Muscle layer of duodenum (tissue), 2 donors: ENCODE results near the gene AGK.

ENCODE experiments used
- H3K27ac ChIP-seq: one replicate; pipeline ENCODE4 v1.7.0; 2013; ENCODE audit warnings: mild to moderate bottlenecking, low read length
- H3K27me3 ChIP-seq: one replicate; pipeline ENCODE4 v1.7.0; 2013; ENCODE audit warnings: low read depth, mild to moderate bottlenecking, control low read depth, low read length
- H3K36me3 ChIP-seq, 2 donors: one replicate each; pipeline ENCODE4 v1.7.0; 2013; ENCODE audit warnings: low read length in 2 of 2, control low read depth in 1 of 2, mild to moderate bottlenecking in 1 of 2; ENCODE audit not compliant: insufficient read depth in 2 of 2, control insufficient read depth in 1 of 2
- H3K4me1 ChIP-seq, 2 donors: one replicate each; pipeline ENCODE4 v1.7.0; 2013; ENCODE audit warnings: low read length in 2 of 2, mild to moderate bottlenecking in 2 of 2, control low read depth in 1 of 2, moderate library complexity in 1 of 2; ENCODE audit not compliant: insufficient read depth in 2 of 2, control insufficient read depth in 1 of 2
- H3K4me3 ChIP-seq, 2 donors: one replicate each; pipeline ENCODE4 v1.7.0; 2013; ENCODE audit warnings: low read length in 2 of 2, low read depth in 1 of 2, mild to moderate bottlenecking in 1 of 2
- H3K9me3 ChIP-seq, 2 donors: one replicate each; pipeline ENCODE4 v1.7.0; 2013; ENCODE audit warnings: low read length in 2 of 2, control low read depth in 1 of 2, mild to moderate bottlenecking in 1 of 2; ENCODE audit not compliant: control insufficient read depth in 1 of 2
- donor health status: healthy.

AGK gene

GRCh38 chr7:141649865-141650634 is 98.8 kb downstream of the AGK start:
- H3K27ac ChIP-seq: no peak overlapping the region
- H3K4me1 ChIP-seq: peaks cover 0 to 9% of the 10 kb centered on the region in 2 donors
- peaks cover 5 to 15% of the 10 kb centered on the region in 2 donors for H3K36me3 ChIP-seq
- H3K9me3 ChIP-seq: no peaks in the 10 kb centered on the region
- no peaks in the 10 kb centered on the region for H3K27me3 ChIP-seq
- no peak overlapping the region for H3K4me3 ChIP-seq

- H3K27ac ChIP-seq: no peak overlapping the region
- no peak overlapping the region for H3K4me3 ChIP-seq
- H3K36me3 ChIP-seq: peaks cover 0 to 20% of the 10 kb centered on the region in 2 donors
- H3K9me3 ChIP-seq: no peaks in the 10 kb centered on the region
- H3K27me3 ChIP-seq: no peaks in the 10 kb centered on the region
- H3K4me1 ChIP-seq: peaks cover 0 to 9% of the 10 kb centered on the region in 2 donors
Observed at GRCh38 chr7:141651417-141651816, 100.2 kb downstream of the AGK start.

GRCh38 chr7:141652691-141653090 is 101.5 kb downstream of the AGK start:
- no peaks in the 10 kb centered on the region for H3K9me3 ChIP-seq
- H3K27ac ChIP-seq: no peak overlapping the region
- no peak overlapping the region for H3K4me3 ChIP-seq
- H3K27me3 ChIP-seq: no peaks in the 10 kb centered on the region
- peaks cover 0 to 9% of the 10 kb centered on the region in 2 donors for H3K4me1 ChIP-seq
- peaks cover 0 to 21% of the 10 kb centered on the region in 2 donors for H3K36me3 ChIP-seq

- peaks cover 0 to 7% of the 10 kb centered on the region in 2 donors for H3K4me1 ChIP-seq
- H3K4me3 ChIP-seq: no peak overlapping the region
- no peak overlapping the region for H3K27ac ChIP-seq
- H3K27me3 ChIP-seq: no peaks in the 10 kb centered on the region
- H3K9me3 ChIP-seq: no peaks in the 10 kb centered on the region
- H3K36me3 ChIP-seq: peaks cover 7 to 27% of the 10 kb centered on the region in 2 donors
Observed at GRCh38 chr7:141654551-141654950, 103.3 kb downstream of the AGK start.

- H3K4me1 ChIP-seq: no peaks in the 10 kb centered on the region
- no peaks in the 10 kb centered on the region for H3K9me3 ChIP-seq
- H3K4me3 ChIP-seq: no peak overlapping the region
- no peaks in the 10 kb centered on the region for H3K27me3 ChIP-seq
- H3K36me3 ChIP-seq: peaks cover 28 to 52% of the 10 kb centered on the region in 2 donors
- H3K27ac ChIP-seq: no peak overlapping the region
Observed at GRCh38 chr7:141659501-141659900, 108.3 kb downstream of the AGK start.

- Histone ChIP-seq H3K9me3 (no peaks in the 10 kb centered on the region), H3K36me3 (peaks cover 32 to 59% of the 10 kb centered on the region in 2 donors), H3K27me3 (no peaks in the 10 kb centered on the region), H3K4me3 (no peak overlapping the region), H3K27ac (no peak overlapping the region), H3K4me1 (no peaks in the 10 kb centered on the region)
Observed at GRCh38 chr7:141660259-141660658, 109.0 kb downstream of the AGK start.

- H3K9me3 ChIP-seq: no peaks in the 10 kb centered on the region
- no peak overlapping the region for H3K27ac ChIP-seq
- no peak overlapping the region for H3K4me3 ChIP-seq
- H3K27me3 ChIP-seq: no peaks in the 10 kb centered on the region
- no peaks in the 10 kb centered on the region for H3K4me1 ChIP-seq
- H3K36me3 ChIP-seq: peaks cover 36 to 72% of the 10 kb centered on the region in 2 donors
Observed at GRCh38 chr7:141663081-141663849, 112.1 kb downstream of the AGK start.

GRCh38 chr7:141664450-141664849 is 113.2 kb downstream of the AGK start:
- H3K4me3 ChIP-seq: no peak overlapping the region
- peaks cover 29 to 67% of the 10 kb centered on the region in 2 donors for H3K36me3 ChIP-seq
- H3K4me1 ChIP-seq: no peaks in the 10 kb centered on the region
- H3K9me3 ChIP-seq: no peaks in the 10 kb centered on the region
- H3K27ac ChIP-seq: no peak overlapping the region
- no peaks in the 10 kb centered on the region for H3K27me3 ChIP-seq

- no peak overlapping the region for H3K27ac ChIP-seq
- no peaks in the 10 kb centered on the region for H3K9me3 ChIP-seq
- H3K36me3 ChIP-seq: peaks cover 29 to 57% of the 10 kb centered on the region in 2 donors
- no peaks in the 10 kb centered on the region for H3K27me3 ChIP-seq
- no peak overlapping the region for H3K4me3 ChIP-seq
- no peaks in the 10 kb centered on the region for H3K4me1 ChIP-seq
Observed at GRCh38 chr7:141665208-141666035, 114.2 kb downstream of the AGK start.

- Histone ChIP-seq H3K36me3 (peaks cover 24 to 55% of the 10 kb centered on the region in 2 donors), H3K27ac (no peak overlapping the region), H3K4me3 (no peak overlapping the region), H3K27me3 (no peaks in the 10 kb centered on the region), H3K4me1 (no peaks in the 10 kb centered on the region), H3K9me3 (no peaks in the 10 kb centered on the region)
Observed at GRCh38 chr7:141666071-141666470, 114.9 kb downstream of the AGK start.

GRCh38 chr7:141668853-141669252 is 117.6 kb downstream of the AGK start:
- Histone ChIP-seq H3K27ac (no peak overlapping the region), H3K36me3 (peaks cover 25 to 45% of the 10 kb centered on the region in 2 donors), H3K4me1 (no peaks in the 10 kb centered on the region), H3K4me3 (no peak overlapping the region), H3K9me3 (no peaks in the 10 kb centered on the region), H3K27me3 (no peaks in the 10 kb centered on the region)
